Neural cell (in vitro differentiated cells): ENCODE data around the gene HDAC9. TPM values are rescaled to one million over a fixed set of nuclear protein-coding genes. Genes with fewer than 3 reads are reported as not detected.

Experiments
- H2AFZ ChIP-seq: fragments of 200-600, 300-800 bp; sonication (generic), shearing (Covaris generic); 2 replicates; pipeline ENCODE4 v1.6.0; 2014; ENCODE audit warnings: low read depth, mild to moderate bottlenecking, antibody characterized with exemption, low read length, moderate library complexity
- H3F3A ChIP-seq: fragments of 200-600 bp; shearing (Covaris generic); 2 replicates; pipeline ENCODE4 v1.6.1; 2016; ENCODE audit warnings: mild to moderate bottlenecking, moderate library complexity, mixed read lengths, antibody characterized with exemption, low read length; ENCODE audit not compliant: insufficient read depth, poor library complexity, severe bottlenecking
- H3K27ac ChIP-seq: fragments of 200-600, 300-800 bp; sonication (generic), shearing (Covaris generic); 2 replicates; pipeline ENCODE4 v1.5.1; 2014; ENCODE audit warnings: mild to moderate bottlenecking, low read length, moderate library complexity
- H3K27me3 ChIP-seq: fragments of 300-800, 200-600 bp; sonication (generic), shearing (Covaris generic); 2 replicates; pipeline ENCODE4 v1.6.0; 2014; ENCODE audit warnings: mild to moderate bottlenecking, low read depth, low read length, moderate library complexity; ENCODE audit not compliant: insufficient read depth
- H3K36me3 ChIP-seq: fragments of 300-800, 200-600 bp; sonication (generic), shearing (Covaris generic); 2 replicates; pipeline ENCODE4 v1.5.1; 2014; ENCODE audit warnings: mild to moderate bottlenecking, antibody characterized with exemption, low read length, moderate library complexity; ENCODE audit not compliant: insufficient read depth
- H3K4me2 ChIP-seq: fragments of 300-800, 200-600 bp; sonication (generic), shearing (Covaris generic); 2 replicates; pipeline ENCODE4 v1.6.0; 2014; ENCODE audit warnings: mild to moderate bottlenecking, low read length
- H3K4me3 ChIP-seq: fragments of 300-800, 200-600 bp; sonication (generic), shearing (Covaris generic); 2 replicates; pipeline ENCODE4 v1.5.1; 2014; ENCODE audit warnings: mild to moderate bottlenecking, low read length, moderate library complexity
- H3K79me2 ChIP-seq: fragments of 200-600 bp; shearing (Covaris generic); replicated peaks from 2 replicates; pipeline ENCODE4 v1.6.0; 2014; ENCODE audit warnings: mild to moderate bottlenecking, low read length, moderate library complexity; ENCODE audit not compliant: insufficient read depth
- H3K9ac ChIP-seq: fragments of 300-800, 200-600 bp; sonication (generic), shearing (Covaris generic); 2 replicates; pipeline ENCODE4 v1.6.1; 2016; ENCODE audit warnings: mild to moderate bottlenecking, low read length, mixed read lengths
- H3K9me2 ChIP-seq: fragments of 200-600 bp; shearing (Covaris generic); 2 replicates; pipeline ENCODE4 v1.6.1; 2016; ENCODE audit warnings: mild to moderate bottlenecking, low read length, mixed read lengths; ENCODE audit not compliant: insufficient read depth
- H3K9me3 ChIP-seq: fragments of 200-600, 300-800 bp; sonication (generic), shearing (Covaris generic); 2 replicates; pipeline ENCODE4 v1.6.1; 2016; ENCODE audit warnings: mild to moderate bottlenecking, mixed run types, low read length, moderate library complexity, mixed read lengths
- H4K20me1 ChIP-seq: fragments of 200-600 bp; shearing (Covaris generic); 2 replicates; pipeline ENCODE4 v1.6.1; 2016; ENCODE audit warnings: mild to moderate bottlenecking, mixed run types; ENCODE audit not compliant: insufficient read depth
- EP300 ChIP-seq: fragments of 450-650 bp; conservative IDR thresholded peaks from 2 replicates; pipeline ENCODE4 v1.6.1; 2014; ENCODE audit warnings: antibody characterized with exemption, mild to moderate bottlenecking, moderate library complexity; ENCODE audit not compliant: poor library complexity, severe bottlenecking
- EZH2 ChIP-seq: fragments of 200-600, 300-800 bp; shearing (Covaris generic), sonication (generic); IDR thresholded peaks from 2 replicates; pipeline ENCODE4 v1.6.1; 2014; ENCODE audit warnings: antibody characterized with exemption, low read length, borderline replicate concordance, mild to moderate bottlenecking; ENCODE audit not compliant: insufficient read depth, poor library complexity, severe bottlenecking
- MXI1 ChIP-seq: fragments of 450-650 bp; conservative IDR thresholded peaks from 2 replicates; pipeline ENCODE4 v1.6.1; 2014; ENCODE audit warnings: antibody characterized with exemption, mild to moderate bottlenecking; ENCODE audit not compliant: poor library complexity, severe bottlenecking
- POLR2AphosphoS5 ChIP-seq: IDR thresholded peaks from 2 replicates; pipeline ENCODE4 v1.6.1; 2012
- RAD21 ChIP-seq: fragments of 450-650 bp; conservative IDR thresholded peaks from 2 replicates; pipeline ENCODE4 v1.6.1; 2014; ENCODE audit warnings: antibody characterized with exemption, mild to moderate bottlenecking, moderate library complexity
- SMC3 ChIP-seq: fragments of 450-650 bp; conservative IDR thresholded peaks from 2 replicates; pipeline ENCODE4 v1.6.1; 2014; ENCODE audit warnings: antibody characterized with exemption, mild to moderate bottlenecking, moderate library complexity; ENCODE audit not compliant: poor library complexity
- TAF1 ChIP-seq: IDR thresholded peaks from 2 replicates; pipeline ENCODE4 v1.6.1; 2012; ENCODE audit warnings: low read depth
- polyA plus RNA-seq: library from polyadenylated mRNA; depleted of rRNA; stranded (reverse); fragments of >200 nt; gene quantifications from 2 replicates; pipeline ENCODE4 v1.2.3, GENCODE V29; 2014
- TF ChIP-seq, protein P1 (sequence below): IDR thresholded peaks from 2 replicates; pipeline ENCODE4 v1.6.1; 2012; ENCODE audit warnings: borderline replicate concordance
- TF ChIP-seq, protein P2 (sequence below): fragments of 450-650 bp; IDR thresholded peaks from 2 replicates; pipeline ENCODE4 v1.5.1; 2014; ENCODE audit warnings: antibody characterized with exemption, mild to moderate bottlenecking, moderate library complexity; ENCODE audit not compliant: poor library complexity, severe bottlenecking

HDAC9 gene
- polyA plus RNA-seq, 1 donor from 2014 or later = 15.9 TPM

DNA sequence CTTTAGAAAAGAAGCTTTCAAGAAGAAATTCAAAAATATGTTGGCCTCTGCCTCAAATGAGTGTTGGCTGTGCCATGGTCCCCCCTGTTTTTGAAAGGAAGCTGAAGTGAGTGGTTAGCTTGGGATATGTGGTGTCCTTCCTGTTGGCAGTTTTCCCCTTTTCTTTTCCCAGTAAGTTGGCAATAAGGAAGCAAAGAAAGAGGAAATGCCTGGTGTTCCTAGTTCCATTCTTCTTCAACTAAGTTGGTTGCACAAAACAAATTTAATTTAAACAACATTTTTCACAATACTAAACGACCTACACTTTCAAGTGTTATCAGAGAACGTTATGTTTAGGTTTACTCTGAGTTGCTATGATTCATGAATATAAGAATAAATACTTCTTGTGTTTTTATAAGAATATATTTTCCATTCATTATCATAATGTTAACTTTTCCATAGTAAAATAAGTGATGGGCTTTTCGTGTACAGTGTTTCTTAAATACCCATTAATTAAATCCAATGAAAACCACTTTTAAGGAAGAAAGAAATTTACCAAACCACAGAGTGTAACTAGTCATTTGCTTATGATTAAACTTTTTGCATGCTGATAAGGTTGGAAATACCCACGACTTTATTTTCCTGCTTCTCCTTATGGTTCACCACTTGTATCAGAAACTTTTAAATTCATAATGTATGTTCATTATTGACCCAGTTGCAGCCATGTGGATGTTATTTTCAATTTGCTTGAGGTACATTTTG lies 7.7 kb downstream of the HDAC9 start:
- no peaks in the 10 kb centered on the region for H3K9me2 ChIP-seq
- no peaks in the 10 kb centered on the region for H3K27me3 ChIP-seq
- no peaks in the 10 kb centered on the region for H3K36me3 ChIP-seq
- no peak overlapping the region for H3K27ac ChIP-seq
- no peaks in the 10 kb centered on the region for H3F3A ChIP-seq
- no peaks in the 10 kb centered on the region for H4K20me1 ChIP-seq
- H3K4me2 ChIP-seq = no peak overlapping the region
- H2AFZ ChIP-seq = no peak overlapping the region
- H3K9me3 ChIP-seq = no peaks in the 10 kb centered on the region
- TF ChIP-seq POLR2AphosphoS5 (no peak), RAD21 (no peak), TAF1 (no peak), EZH2 (no peak), EP300 (no peak), MXI1 (no peak), SMC3 (no peak)
- TF ChIP-seq, protein P1, sequence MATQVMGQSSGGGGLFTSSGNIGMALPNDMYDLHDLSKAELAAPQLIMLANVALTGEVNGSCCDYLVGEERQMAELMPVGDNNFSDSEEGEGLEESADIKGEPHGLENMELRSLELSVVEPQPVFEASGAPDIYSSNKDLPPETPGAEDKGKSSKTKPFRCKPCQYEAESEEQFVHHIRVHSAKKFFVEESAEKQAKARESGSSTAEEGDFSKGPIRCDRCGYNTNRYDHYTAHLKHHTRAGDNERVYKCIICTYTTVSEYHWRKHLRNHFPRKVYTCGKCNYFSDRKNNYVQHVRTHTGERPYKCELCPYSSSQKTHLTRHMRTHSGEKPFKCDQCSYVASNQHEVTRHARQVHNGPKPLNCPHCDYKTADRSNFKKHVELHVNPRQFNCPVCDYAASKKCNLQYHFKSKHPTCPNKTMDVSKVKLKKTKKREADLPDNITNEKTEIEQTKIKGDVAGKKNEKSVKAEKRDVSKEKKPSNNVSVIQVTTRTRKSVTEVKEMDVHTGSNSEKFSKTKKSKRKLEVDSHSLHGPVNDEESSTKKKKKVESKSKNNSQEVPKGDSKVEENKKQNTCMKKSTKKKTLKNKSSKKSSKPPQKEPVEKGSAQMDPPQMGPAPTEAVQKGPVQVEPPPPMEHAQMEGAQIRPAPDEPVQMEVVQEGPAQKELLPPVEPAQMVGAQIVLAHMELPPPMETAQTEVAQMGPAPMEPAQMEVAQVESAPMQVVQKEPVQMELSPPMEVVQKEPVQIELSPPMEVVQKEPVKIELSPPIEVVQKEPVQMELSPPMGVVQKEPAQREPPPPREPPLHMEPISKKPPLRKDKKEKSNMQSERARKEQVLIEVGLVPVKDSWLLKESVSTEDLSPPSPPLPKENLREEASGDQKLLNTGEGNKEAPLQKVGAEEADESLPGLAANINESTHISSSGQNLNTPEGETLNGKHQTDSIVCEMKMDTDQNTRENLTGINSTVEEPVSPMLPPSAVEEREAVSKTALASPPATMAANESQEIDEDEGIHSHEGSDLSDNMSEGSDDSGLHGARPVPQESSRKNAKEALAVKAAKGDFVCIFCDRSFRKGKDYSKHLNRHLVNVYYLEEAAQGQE = no peak
- TF ChIP-seq, protein P2, sequence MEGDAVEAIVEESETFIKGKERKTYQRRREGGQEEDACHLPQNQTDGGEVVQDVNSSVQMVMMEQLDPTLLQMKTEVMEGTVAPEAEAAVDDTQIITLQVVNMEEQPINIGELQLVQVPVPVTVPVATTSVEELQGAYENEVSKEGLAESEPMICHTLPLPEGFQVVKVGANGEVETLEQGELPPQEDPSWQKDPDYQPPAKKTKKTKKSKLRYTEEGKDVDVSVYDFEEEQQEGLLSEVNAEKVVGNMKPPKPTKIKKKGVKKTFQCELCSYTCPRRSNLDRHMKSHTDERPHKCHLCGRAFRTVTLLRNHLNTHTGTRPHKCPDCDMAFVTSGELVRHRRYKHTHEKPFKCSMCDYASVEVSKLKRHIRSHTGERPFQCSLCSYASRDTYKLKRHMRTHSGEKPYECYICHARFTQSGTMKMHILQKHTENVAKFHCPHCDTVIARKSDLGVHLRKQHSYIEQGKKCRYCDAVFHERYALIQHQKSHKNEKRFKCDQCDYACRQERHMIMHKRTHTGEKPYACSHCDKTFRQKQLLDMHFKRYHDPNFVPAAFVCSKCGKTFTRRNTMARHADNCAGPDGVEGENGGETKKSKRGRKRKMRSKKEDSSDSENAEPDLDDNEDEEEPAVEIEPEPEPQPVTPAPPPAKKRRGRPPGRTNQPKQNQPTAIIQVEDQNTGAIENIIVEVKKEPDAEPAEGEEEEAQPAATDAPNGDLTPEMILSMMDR = no peak
- no peak overlapping the region for H3K9ac ChIP-seq
- H3K4me3 ChIP-seq = no peak overlapping the region
- peaks cover 14% of the 10 kb centered on the region for H3K79me2 ChIP-seq

DNA sequence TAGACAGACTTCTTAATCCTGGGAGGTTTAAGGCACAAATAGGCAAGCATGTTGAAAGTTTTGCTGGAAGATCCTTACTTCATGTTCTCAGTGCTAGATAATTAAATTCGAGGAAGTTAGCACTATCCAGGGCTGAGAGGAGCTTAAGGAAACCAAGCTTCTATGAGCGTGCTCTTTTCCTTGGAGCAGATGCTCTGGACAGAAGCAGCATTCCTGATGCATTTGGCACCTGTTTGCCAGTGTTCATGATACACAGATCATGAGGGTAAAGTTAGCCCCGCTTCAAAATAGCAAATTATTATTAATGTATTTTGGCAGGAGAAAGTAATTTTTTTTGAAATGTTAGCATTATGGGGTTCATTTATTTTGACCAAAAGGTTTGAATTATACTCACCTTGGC lies 9.4 kb downstream of the HDAC9 start:
- no peak overlapping the region for H3K27ac ChIP-seq
- no peaks in the 10 kb centered on the region for H3K9me2 ChIP-seq
- no peak overlapping the region for H3K9ac ChIP-seq
- TF ChIP-seq EZH2 (no peak), RAD21 (no peak), MXI1 (no peak)
- no peak overlapping the region for H3K4me2 ChIP-seq
- no peak overlapping the region for H3K4me3 ChIP-seq
- no peaks in the 10 kb centered on the region for H3K27me3 ChIP-seq
- no peaks in the 10 kb centered on the region for H3K9me3 ChIP-seq
- peaks cover 6% of the 10 kb centered on the region for H3K79me2 ChIP-seq
- H2AFZ ChIP-seq = no peak overlapping the region
- H3K36me3 ChIP-seq = no peaks in the 10 kb centered on the region
- no peaks in the 10 kb centered on the region for H3F3A ChIP-seq
- no peaks in the 10 kb centered on the region for H4K20me1 ChIP-seq
